ENCODE data around the gene GRM6.

The GRM6 gene

DNA sequence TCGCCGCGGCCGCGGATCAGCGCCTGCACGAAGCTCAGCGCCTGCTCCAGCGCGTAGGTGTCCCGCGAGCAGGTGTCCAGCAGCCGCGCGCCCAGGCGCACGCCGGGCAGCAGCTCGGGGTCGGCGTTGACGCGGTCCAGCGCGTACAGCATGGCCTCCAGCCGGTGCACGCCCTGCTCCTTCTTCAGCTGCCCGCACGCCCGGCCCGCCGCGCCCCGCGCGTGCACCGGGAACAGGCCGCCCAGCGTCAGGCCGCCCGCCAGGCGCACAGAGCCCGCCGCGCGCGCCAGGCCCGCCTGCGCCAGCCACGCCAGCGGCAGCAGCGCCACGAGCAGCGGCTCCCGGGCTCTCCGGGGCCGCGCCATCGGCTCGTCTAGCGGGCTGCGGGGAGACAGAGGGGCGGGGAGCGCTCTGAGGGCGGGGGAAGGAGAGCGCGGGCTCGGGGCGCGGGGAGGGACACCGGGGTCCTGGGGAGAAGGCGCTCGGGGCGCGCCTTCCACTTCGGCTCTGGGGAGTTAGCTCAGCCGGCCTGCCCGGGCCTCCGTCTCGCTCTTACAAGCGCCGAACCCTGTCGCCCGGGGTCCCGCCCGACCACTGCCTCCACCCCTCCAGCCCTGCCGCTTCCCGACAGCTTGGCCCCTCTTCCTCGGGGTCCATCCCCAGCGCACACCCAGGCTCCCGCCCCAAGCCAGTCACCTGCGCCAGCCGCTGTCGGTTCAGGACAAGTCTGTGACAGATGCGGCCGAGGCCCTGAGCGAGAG, at the start of gene GRM6:
Gene GRM6, minus strand, starts transcription at position 741 of the 761 bp plus-strand sequence. Its CDS starts 376 bp downstream, at position 365.
- no peak for DNase-seq

DNA sequence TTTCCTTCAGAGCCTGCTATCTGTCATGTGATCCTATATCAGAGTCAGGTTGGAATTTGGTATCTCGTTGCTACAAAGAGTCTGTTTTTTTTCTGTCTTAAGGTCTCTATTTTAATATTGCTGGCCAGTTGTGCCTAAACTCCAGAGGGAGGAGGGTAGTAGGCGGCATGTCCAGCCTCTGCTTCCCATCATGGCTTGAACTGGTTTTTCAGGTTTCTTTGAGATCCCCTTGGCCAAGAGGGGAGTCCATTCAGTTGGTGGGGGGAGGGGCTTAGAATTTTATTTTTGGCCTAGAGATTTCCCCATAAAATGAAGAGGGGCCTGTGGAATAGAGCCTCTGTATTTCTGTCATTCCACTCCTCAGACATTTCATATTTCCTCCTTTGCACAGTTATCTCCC, 49.6 kb upstream of the GRM6 start:
- DNase-seq: no peak

DNA sequence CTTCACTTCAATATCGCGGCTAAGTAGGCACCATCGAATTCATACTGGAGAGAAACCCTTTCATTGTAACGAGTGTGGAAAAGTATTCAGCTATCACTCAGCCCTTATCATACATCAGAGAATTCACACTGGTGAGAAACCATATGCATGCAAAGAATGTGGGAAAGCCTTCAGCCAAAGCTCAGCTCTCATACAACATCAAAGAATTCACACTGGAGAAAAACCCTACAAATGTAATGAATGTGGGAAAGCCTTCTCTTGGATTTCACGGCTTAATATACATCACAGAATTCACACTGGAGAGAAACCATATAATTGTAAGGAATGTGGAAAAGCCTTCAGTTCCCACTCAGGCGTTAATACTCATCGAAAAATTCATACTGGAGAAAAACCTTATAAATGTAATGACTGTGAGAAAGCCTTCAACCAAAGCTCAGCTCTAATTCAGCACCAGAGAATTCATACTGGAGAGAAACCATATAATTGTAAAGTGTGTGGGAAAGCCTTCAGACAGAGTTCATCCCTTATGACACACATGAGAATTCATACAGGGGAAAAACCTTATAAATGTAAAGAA, 38.0 kb upstream of the GRM6 start:
- DNase-seq: no peak

DNA sequence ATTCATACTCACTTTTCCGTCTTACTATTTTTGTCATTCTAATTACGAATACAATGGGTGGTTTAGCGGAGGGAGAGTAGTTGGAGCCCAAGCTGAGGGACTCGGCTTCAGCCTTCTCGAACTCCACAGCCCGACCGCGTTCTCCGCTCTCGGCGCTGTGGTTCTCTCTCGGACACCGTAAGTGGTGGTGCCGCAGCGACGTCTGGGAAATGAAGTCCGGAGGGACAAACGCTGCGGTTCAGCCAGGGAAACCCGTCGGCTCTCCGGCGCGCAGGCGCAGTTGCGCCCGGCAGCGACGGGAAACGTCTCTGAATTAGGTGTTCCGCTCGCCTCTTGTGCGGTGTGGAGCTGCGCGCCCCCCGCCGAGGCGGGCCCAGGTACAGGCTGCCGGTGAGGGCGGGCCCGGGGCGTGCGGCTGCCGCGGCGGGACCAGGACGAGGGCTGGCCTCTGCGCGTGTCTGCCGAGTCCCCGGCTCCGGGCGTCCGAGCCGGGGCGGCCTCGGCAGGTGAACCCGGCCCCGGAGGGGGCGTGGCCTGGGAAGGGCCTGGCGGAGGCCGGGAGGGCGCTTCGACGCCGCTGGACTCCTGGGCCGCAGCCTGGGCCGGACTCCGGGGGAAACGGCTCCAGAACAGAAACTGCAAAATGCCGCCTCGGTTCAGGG, 28.5 kb upstream of the GRM6 start, which contains the start of gene ZNF879:
Gene ZNF879, plus strand, starts transcription at position 277 of the 662 bp plus-strand sequence. CDS start 1,201 bp downstream, outside the sequence.
- DNase-seq: peak; percentile 94

DNA sequence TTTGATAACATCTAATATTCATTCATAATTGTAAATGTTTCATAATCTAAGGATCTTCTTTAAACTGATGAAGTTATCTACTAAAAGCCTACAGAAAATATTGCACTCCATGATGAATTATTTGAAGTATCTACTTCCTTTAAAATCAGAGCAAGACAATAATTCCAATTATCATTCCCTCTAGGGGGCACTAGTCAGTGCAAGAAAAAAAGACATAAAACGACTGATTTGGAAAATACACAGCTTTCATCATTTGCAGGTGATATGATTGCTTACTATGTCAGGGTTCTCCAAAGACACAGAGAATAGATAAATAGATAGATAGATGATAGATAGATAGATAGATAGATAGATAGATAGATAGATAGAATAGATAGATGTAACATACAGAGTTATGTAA, 13.5 kb upstream of the GRM6 start:
- DNase-seq: no peak

DNA sequence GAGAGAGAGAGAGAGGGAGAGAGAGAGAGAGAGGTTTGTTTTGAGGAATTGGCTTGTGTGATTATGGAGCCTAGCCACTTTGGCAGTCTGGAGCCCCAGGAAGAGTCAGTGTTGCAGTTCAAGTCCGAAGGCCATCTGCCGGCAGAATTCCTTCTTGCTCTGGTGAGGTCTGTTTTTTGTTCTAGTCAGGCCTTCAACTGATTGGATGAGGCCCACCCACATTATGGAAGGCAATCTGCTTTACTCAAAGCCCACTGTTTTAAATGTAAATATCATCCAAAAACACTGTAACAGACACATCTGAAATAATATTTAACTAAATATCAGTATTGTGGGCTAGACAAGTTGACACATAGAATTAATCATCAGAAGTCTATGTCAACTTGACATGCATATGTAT, 11.4 kb upstream of the GRM6 start:
- no peak for DNase-seq

DNA sequence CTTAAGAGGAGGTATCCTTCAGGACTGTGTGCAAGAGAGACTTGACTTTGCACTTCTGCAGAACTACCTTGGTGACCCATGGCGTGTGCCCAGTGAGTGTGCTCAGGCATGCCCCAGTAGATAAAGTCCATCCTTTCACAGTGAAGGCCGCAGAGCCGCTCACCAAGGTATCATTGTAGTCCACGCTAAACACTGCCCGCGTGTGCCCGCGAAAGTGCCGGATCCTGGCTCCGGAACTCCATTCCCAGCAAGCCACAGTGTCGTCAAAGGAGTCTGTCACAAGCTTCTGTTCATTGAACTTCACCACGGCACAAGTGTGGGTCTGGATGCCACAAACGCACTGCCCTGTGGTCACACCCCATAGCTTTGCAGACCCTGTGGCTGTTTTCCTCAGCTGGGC, 3.3 kb upstream of the GRM6 start:
- no peak for DNase-seq

DNA sequence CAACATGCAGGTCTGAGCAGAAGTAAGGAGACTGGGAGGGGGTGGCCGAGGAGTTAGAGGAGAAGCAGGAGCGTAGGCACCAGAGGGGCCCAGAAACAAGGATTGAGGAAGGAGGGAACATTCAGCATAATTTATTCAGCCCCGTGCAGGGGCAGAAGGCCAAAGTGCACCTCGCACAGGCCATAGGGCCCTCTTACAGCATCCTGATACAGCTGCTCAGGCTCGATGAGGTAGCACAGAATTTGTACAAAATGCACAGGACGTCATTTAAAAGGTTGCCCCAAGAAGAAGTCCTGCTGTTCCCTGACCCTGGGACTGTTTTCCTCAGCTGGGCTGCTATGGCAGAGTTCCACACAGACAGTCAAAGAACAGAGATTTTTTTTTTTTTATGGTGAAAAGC, 2.1 kb upstream of the GRM6 start:
- DNase-seq: no peak

DNA sequence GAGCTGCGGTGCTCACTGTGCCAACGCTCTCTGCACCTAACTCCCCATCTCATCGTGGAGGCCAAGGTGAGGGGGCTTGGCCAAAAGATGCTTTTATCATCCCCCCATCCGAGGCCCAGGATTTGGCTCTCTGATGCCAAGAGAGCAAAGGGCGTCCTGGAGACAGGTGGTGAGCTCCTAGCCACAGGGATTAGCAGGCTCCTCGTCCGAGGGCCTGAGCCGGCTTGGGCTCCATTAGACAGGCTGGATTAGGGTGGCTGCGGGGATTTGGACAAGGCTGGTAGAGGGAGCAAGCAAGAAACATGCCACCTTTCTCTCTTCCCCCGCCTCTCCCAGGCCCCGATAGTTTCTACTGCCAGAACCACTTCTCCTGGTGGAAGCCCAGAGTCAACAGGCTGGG, 1.0 kb upstream of the GRM6 start:
- no peak for DNase-seq

DNA sequence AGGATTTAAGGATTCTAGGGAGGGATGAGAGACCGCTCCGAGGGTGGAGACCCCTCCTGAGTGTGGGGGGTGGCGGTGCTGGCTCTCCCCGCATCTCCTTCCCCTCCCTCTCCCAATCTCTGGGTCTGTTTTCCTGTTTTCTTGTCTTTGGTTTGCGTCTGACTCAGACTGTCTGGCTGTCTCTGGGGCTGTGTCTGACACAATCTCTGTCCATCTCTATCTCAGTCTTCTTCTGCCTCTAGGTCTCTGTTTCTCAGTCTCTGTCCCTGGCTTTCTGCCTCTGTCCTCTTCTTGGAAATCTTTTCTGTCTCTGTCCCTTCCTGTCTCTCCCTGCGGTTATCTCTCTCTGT, 196 bp upstream of the GRM6 start:
- DNase-seq: no peak

DNA sequence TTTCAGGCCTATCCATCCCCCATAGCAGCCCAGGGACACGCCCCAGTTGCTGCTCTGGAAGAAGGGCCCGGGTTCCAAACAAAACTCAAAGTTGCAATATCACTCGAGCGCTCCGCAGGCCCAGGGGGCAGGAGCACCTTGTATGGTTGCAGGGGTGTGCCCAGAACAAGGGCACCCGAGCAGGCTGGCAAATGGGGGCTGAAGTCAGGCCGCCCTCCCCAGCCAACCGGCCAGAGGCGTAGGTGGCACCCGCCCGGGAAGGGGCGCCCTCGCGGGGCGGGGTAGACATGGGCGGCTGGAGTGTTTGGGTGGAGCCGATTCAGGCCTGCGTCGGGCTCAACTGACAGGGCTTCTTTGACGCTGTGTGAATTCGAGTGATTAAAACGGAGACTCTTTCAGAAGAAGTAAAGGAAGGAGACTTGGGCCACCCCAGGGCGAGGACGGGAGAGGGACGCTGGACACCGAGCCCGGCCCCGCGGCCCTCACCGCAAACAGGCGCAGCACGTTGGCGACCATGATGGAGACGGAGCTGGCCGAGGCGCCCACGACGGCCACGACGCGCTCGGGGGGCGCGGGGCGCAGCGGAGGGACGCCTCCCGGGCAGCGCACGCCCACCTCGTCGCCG, 1.1 kb downstream of the GRM6 start:
- DNase-seq: no peak

DNA sequence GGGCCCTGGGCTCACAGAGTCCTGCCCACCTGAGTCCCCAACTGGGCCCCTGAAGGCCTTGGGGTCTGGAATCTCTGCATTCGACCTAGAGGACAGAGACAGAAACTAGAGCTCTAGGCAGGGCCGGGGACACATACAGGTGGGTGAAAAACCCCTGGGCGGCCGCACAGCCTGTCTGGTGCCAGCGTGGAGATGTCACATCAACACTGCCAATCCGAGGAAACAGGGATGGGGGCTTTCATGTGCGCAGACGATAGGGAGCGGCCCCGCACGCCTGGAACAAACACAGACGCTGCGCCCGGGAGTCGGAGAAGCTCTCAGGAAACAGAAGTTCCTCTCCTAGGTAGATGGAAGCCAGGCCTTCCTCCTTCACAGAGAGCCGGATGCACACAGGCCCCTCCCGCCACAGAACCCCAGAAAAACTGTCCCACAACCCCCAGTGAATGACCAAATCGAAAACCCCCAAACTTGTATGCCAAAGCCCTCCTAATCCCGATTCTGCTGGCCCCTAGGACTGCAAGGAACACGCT, 1.8 kb downstream of the GRM6 start:
- no peak for DNase-seq

DNA sequence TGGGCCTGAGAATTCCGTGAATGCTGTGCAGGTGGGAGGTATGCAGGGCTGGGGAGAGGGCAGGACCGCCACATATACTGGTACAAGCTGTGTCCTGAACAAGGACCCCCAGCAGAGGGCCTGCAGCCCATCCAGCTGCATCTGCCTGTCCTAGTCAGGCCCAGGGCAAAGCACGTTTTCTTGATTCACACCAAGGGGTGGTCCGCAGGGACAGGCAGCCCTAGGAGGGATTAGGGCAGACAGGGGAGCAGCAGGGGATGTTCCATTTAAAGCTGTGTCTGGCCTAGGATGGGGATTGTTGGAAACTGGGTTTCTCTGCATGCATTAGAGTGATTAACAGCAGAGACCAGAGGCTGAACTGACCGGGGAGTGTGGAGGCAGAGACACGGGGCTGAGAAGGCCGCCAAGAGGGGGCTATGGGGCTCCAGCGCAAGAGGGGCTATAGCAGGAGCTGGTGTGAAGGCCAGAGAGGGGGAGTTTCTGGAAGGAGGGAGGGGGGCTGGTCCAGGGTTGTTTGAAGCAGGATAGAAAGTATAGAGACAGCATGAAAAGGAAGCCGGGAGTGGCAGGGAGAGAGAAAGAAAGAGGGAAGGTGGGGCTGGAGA, 2.7 kb downstream of the GRM6 start:
- no peak for DNase-seq

DNA sequence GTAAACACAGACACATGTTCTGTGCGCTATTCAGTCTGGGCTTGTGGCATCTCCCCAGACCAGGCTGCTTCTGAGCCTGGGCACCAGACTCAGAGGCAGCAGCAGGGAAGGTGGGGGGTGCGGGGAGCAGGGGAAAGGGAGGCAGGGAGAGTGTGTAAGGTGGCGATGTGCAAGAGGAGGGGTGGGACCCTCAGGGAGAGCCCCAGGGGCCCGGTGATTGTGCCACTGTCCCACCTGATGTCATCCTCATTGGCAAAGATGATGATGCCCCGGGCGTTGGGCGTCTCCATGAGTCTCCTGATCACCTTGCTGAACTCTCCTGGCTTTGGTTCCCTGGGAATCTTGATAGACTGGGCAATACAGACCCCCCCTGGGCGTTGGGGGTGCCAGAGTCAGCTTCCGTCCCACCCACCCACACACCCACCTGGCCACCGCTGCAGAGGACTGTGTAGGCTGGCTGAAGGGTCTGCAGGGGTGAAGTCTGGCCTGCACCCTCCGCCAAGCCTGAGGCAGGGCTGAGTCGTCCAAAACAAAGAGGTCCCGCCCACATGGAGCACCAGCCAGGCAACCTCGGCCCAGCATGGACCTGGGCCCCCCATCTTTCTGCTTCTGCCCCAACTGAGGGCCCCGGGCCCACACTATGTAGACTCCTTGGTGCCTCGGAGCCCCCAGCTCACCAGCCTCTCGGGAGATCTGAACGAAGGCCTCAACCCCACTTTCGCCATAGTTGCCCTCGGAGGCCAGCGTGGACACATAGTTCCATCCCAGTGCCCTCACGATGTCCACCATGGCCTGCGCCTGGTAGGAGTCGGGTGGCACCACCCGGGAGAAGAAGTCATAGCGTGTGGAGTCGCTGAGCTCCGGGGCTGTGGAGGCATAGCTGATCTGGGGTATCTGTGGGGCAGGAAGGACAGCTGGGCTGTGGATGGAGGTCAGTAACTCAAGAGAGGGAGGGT, 3.7 kb downstream of the GRM6 start:
- DNase-seq: no peak

DNA sequence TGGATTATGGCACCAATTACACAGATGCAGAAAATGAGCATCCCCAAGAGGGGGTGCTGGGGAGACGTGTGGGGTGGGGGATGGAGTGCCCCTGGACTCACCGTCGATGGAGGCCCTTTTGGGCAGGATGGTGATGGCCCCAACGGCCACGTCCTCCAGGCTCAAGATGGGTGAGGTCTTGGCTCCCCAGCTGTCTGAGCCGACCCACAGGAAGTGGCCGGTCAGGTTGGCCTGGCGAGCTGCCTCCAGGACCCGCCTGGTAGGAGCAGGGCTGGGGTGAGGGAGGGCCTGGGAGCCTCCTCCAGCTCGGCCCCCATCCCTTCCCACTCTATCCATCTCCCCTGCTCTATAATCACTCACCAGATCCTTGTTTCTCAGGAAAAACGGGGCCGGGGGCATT, 4.6 kb downstream of the GRM6 start:
- DNase-seq: no peak

DNA sequence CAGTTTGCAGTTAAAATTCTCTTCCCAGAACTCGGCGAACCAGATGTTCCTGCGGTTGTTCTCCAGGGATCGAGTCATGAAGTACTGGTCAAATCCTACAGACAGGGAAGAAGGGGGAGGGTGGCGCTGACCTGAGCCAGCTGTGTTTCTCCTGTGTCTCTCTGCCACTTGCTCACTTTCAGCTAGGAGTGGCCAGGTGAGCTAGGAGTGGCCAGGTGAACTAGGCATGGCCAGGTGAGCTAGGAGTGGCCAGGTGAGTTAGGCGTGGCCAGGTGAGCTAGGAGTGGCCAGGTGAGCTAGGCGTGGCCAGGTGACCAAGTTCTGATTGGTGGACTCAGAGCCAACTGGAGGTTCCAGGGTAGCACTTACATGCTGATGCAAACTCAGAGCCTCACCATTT, 5.8 kb downstream of the GRM6 start:
- DNase-seq: no peak

DNA sequence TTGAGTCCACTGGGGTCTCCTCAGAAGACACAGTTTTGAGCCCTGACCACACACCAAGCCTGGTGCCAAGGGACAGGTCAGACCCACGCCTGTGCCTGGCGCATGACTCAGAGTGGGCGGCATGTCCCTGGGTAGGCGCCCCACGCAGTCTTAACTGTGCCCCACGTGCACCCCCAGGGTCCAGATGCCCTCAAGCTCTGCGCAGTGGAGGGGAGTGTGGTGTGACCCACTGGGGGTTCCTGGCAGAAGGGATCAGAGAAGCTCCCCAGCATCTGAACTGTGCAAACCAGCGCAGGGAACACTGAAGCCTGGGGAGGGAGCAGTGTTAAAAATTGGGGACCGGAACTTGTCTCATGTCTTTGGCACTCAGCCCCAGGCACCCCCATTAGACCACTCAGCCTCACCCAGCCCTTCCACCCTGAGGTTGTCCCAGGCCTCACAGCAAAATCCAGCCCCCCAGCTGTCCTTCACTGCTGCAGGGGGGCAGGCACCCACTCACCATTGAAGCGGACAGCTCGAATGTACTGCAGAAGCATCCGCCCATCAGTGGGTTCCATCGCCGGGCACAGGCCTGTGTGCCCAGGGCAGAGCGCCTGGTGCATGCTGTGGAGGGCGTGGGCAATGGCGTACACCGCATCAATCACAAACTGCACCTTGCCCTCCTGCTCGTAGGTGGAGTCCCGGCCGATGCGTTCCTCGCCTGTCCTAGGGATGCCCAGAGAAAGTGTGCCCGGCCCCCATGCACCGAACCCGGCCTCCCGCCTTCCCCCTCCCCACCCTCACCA, 6.5 kb downstream of the GRM6 start:
- DNase-seq: no peak

DNA sequence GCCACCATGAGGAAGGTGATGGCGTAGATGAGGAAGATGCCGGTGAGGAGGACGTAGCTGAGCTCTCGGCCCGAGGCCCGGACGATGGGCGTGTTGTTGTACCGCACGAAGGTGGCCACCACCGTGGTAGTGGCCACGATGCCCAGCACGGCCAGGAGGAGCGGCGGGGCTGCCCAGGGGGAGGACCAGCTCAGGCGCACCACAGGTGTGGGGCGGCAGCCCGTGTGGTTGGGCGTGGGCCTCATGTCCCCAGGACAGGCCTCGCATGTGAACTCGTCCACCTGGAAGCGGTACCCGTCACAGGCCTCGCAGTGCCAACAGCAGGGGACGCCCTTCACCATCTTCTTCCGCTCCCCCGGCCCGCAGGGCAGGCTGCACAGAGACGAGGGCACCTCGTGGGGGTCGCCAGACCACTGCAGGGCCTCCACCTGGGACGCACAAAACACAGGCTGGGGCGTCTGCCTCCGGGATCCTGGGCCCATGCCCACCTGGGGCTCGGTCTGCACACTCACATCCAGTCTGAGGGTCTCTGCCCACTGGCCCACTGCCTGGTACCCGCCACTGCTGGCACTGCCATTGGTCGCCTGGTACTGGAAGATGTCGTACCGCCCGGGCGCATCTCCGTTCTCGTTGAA, 8.7 kb downstream of the GRM6 start:
- DNase-seq: no peak

DNA sequence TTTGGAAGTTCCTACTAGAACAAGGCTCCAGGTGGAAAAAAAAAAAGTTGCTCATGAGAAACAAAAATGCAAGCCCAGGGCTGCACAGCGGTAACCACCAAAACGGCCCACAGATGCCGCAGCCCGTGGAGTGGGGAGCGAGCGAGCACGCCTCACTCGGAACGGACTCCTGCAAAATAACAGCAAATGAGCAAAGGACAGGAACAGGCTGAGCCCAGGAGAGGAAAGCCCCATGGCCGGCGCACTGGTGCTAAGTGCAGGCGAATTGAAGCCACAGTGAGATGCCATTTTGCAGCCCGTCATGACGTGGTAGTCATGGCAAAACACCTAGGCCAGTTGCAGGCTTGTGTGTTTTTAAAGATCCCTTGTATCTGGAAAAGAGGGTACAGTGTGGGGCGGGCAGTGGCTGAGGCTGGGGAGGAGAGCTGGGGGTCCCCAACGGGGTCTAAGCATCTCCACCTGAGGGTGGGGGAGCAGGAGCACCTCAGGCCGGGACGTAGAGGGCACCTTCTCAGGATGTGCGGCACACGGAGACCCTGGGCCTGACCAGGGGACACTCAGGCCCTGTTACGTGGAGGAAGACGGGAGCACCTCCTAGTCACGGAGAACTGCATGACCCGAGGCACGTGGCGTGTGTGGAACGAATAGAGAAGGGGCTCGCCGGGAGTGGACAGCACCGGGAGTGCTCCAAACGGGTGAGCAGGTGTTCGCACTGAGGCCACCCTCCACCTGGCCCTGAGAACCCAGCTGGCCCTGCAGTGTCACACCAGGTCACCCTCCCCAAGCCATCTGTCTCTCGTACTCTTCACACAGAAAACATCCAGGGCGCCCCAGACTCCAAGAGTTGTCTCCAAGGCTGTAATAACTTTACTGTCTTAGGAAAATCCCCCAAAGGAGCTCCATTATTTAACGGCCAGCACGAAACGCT, 10.7 kb downstream of the GRM6 start:
- no peak for DNase-seq

Measured in activated naive CD4-positive, alpha-beta T cell treated with anti-CD3 and anti-CD28 coated beads, Interleukin-2, amount 50 U/mL, for 16 hours (primary cell).